K562 (cell line): ENCODE measurements around the gene DRAXIN. TPM values are rescaled to one million over a fixed set of nuclear protein-coding genes. Genes with fewer than 3 reads are reported as not detected.

Source experiments
- ATAC-seq: fragments of 200-7000 bp; cut with Tn5 transposase; 3 replicates; pipeline ENCODE4 v1.9.1; 2020; ENCODE audit warnings: moderate library complexity
- BruUV-seq: library from RNA; stranded (reverse); fragments of 400-500 nt; replicated peaks from 2 replicates; lab custom pipeline; 2021; lab: Mats Ljungman, UMichigan
- CTCF ChIA-PET: fragments of 300-600 bp; formaldehyde crosslinking; extraction: SDS; loops from one replicate; lab custom pipeline; 2021; ENCODE audit warnings: low intra/inter-chr PET ratio; lab: Yijun Ruan, JAX
- POLR2A ChIA-PET: fragments of 300-600, 350-650 bp; sonication (Branson Sonifier 250); formaldehyde crosslinking; extraction: SDS; loops from one replicate; lab custom pipeline; 2021; ENCODE audit warnings: antibody characterized with exemption, inconsistent platforms; lab: Yijun Ruan, JAX
- DNase-seq, 4 experiments: peaks; one replicate each; pipeline versions ENCODE4 v3.0.0 to v3.0.0-alpha.2; 2011 to 2018; ENCODE audit warnings: low spot score in 3 of 4, mixed read lengths in 3 of 4; ENCODE audit errors: extremely low read depth in 1 of 4
- FAIRE-seq: peaks from 2 replicates; lab custom pipeline; 2011; peaks lifted over from hg19 to GRCh38; lab: Jason Lieb, UNC
- H2AFZ ChIP-seq: 2 replicates; pipeline ENCODE4 v1.6.0; 2011; ENCODE audit warnings: low read depth, low read length, control low read depth, inconsistent platforms
- H3K27ac ChIP-seq: fragments of 200-600 bp; 3 replicates; pipeline ENCODE4 v1.8.0; 2011; ENCODE audit warnings: low read depth, mild to moderate bottlenecking, control low read depth, inconsistent platforms, low read length, moderate library complexity, mixed read lengths; ENCODE audit errors: extremely low read depth
- H3K27me3 ChIP-seq, 2 experiments: fragments of 300-600 bp in 1 of 2; 2 replicates in 1 of 2; 3 replicates in 1 of 2; pipeline versions ENCODE4 v1.6.0 to v1.8.0; 2011; ENCODE audit warnings: inconsistent platforms in 2 of 2, low read length in 2 of 2, mild to moderate bottlenecking in 1 of 2, mixed read lengths in 1 of 2, moderate library complexity in 1 of 2; ENCODE audit not compliant: control insufficient read depth in 2 of 2, insufficient read depth in 2 of 2
- H3K36me3 ChIP-seq: fragments of 300-600 bp; 3 replicates; pipeline ENCODE4 v1.8.0; 2011; ENCODE audit warnings: mild to moderate bottlenecking, low read length, inconsistent platforms; ENCODE audit not compliant: control insufficient read depth, insufficient read depth
- H3K4me1 ChIP-seq, 2 experiments: fragments of 200-600 bp in 1 of 2; replicated peaks in 1 of 2; 2 replicates in 1 of 2; 3 replicates in 1 of 2; pipeline versions ENCODE4 v1.5.1 to v1.8.0; 2011; ENCODE audit warnings: inconsistent platforms in 2 of 2, low read length in 2 of 2, mild to moderate bottlenecking in 1 of 2, mixed read lengths in 1 of 2, moderate library complexity in 1 of 2; ENCODE audit not compliant: control insufficient read depth in 2 of 2, insufficient read depth in 2 of 2
- H3K4me2 ChIP-seq: 2 replicates; pipeline ENCODE4 v1.6.1; 2011; ENCODE audit warnings: low read length, control low read depth, inconsistent platforms, mixed read lengths; ENCODE audit not compliant: insufficient read depth
- H3K4me3 ChIP-seq: fragments of 200-600 bp; sonication (generic), shearing (Covaris generic); 2 replicates; pipeline ENCODE4 v1.5.1; 2016; ENCODE audit warnings: control low read depth, inconsistent platforms
- H3K79me2 ChIP-seq: fragments of 200-600 bp; 3 replicates; pipeline ENCODE4 v1.8.0; 2011; ENCODE audit warnings: low read length, inconsistent platforms; ENCODE audit not compliant: control insufficient read depth, insufficient read depth
- H3K9ac ChIP-seq, 2 experiments: 2 replicates each; pipeline versions ENCODE4 v1.6.0 to v1.6.1; 2011; ENCODE audit warnings: low read depth in 2 of 2, low read length in 2 of 2, control low read depth in 1 of 2, inconsistent platforms in 1 of 2, mild to moderate bottlenecking in 1 of 2, mixed read lengths in 1 of 2; ENCODE audit not compliant: insufficient read depth in 1 of 2
- H3K9me1 ChIP-seq: one replicate; pipeline ENCODE4 v1.6.0; 2011; ENCODE audit warnings: inconsistent platforms, mild to moderate bottlenecking, low read length, moderate library complexity; ENCODE audit not compliant: control insufficient read depth, insufficient read depth
- H3K9me3 ChIP-seq: replicated peaks from 2 replicates; pipeline ENCODE4 v1.5.1; 2011; ENCODE audit warnings: low read depth, low read length, inconsistent platforms; ENCODE audit not compliant: control insufficient read depth, insufficient read depth
- H4K20me1 ChIP-seq: replicated peaks from 2 replicates; pipeline ENCODE4 v1.6.1; 2011; ENCODE audit warnings: low read length, inconsistent platforms, mixed read lengths; ENCODE audit not compliant: control insufficient read depth, insufficient read depth
- ATF7 ChIP-seq: fragments of 450-650 bp; IDR thresholded peaks from 2 replicates; pipeline ENCODE4 v1.7.1; 2014; ENCODE audit warnings: mild to moderate bottlenecking, moderate library complexity
- CUX1 ChIP-seq: fragments of 200-800 bp; sonication (Bioruptor generic); IDR thresholded peaks from 2 replicates; pipeline ENCODE4 v1.6.1; 2016; ENCODE audit warnings: missing genetic modification characterization, missing compliant biosample characterization
- KAT8 ChIP-seq: fragments of 450-650 bp; IDR thresholded peaks from 2 replicates; pipeline ENCODE4 v1.6.1; 2016; ENCODE audit warnings: low read depth, mild to moderate bottlenecking
- RBM25 ChIP-seq: fragments of 200-400 bp; formaldehyde crosslinking; IDR thresholded peaks from 2 replicates; pipeline ENCODE4 v1.6.1; 2018; ENCODE audit warnings: low read length, low read depth, moderate library complexity; ENCODE audit not compliant: severe bottlenecking
- SETDB1 ChIP-seq: IDR thresholded peaks from one replicate; pipeline ENCODE4 v1.6.1; 2012; ENCODE audit warnings: low read length, control low read depth, inconsistent platforms
- SMAD4 ChIP-seq: fragments of 250-450 bp; sonication (Bioruptor Pico); conservative IDR thresholded peaks from 2 replicates; pipeline ENCODE4 v1.8.0; 2021; ENCODE audit warnings: inconsistent platforms, mild to moderate bottlenecking, moderate library complexity
- YBX1 ChIP-seq: fragments of 450-650 bp; IDR thresholded peaks from 2 replicates; pipeline ENCODE4 v1.7.1; 2016; ENCODE audit warnings: mild to moderate bottlenecking
- WGBS: fragments of 100-300 bp; shearing (Covaris generic); methylation state at CpG from one replicate; pipeline ENCODE4 v1.1.6; 2016; ENCODE audit warnings: low coverage, mixed read lengths; ENCODE audit not compliant: insufficient coverage; ENCODE audit errors: missing lambda C conversion rate; 5-methylcytosine and 5-hydroxymethylcytosine counted together
- in situ Hi-C: fragments of 300-500 bp; cut with MboI; formaldehyde crosslinking; loops from 4 replicates; pipeline ENCODE4 v1.15.0; 2018; ENCODE audit warnings: inconsistent platforms, mixed read lengths
- intact Hi-C: fragments of 100-400 bp; cut with micrococcal nuclease; formaldehyde crosslinking; loops from 2 replicates; pipeline ENCODE4 v1.14.2; 2022
- polyA plus RNA-seq, 8 experiments: library from polyadenylated mRNA; depleted of rRNA in 4 of 8; stranded (reverse) in 5 of 8; unstranded in 3 of 8; fragments of >200 nt; fragmentation: Nextera tagmentation in 2 of 8; fragmentation: Illumina TruSeq in 1 of 8; extraction: Ambion mirVana in 2 of 8; extraction: Trizol in 1 of 8; gene quantifications; 2 replicates each; pipeline versions ENCODE4 v1.2.1 to v1.2.3, GENCODE V29; 2011 to 2014; ENCODE audit warnings: inconsistent platforms in 1 of 8, missing spikeins in 1 of 8
- total RNA-seq, 7 experiments: library from RNA; depleted of rRNA in 6 of 7; stranded (reverse); fragments of >200 nt in 6 of 7; fragmentation: Illumina TruSeq in 2 of 7; extraction: Trizol in 2 of 7; gene quantifications; 2 replicates each; pipeline versions ENCODE4 v1.2.1 to v1.2.3, GENCODE V29; 2011 to 2021; ENCODE audit warnings: low replicate concordance in 1 of 7

The DRAXIN gene
- total and polyA plus RNA-seq, 9 of the 15 experiments (the other 6 are each of a cell fraction or from before 2014, with no cell fraction given), result 0.01 to 0.04 (median 0.01) TPM; not detected in 6

- in situ Hi-C loops, result no loop called here
- 33% methylated on average over 2 of the region's 2 CpGs for WGBS
- Histone ChIP-seq H2AFZ (no peak overlapping the region), H3K9me1 (no peaks in the 10 kb centered on the region), H3K79me2 (no peaks in the 10 kb centered on the region), H3K27ac (no peak overlapping the region), H3K4me1 (peaks cover 11 to 23% of the 10 kb centered on the region in 2 experiments; a peak in 4 of 5 replicates), H3K4me2 (no peak overlapping the region), H3K4me3 (no peak overlapping the region), H3K27me3 (no peaks in the 10 kb centered on the region), H3K9ac (no peak overlapping the region), H4K20me1 (no peaks in the 10 kb centered on the region), H3K36me3 (no peaks in the 10 kb centered on the region), H3K9me3 (no peaks in the 10 kb centered on the region)
- BruUV-seq, result no TSS peak
- TF ChIP-seq RBM25 (peak; percentile 21), KAT8 (no peak)
- DNase-seq (no peak), ATAC-seq (no peak), FAIRE-seq (no peak)
- intact Hi-C loops, result loop anchor here (10.0 kb wide), 1 partner anchor 688 kb away; no protein-coding TSS in a partner anchor
- ChIA-PET POLR2A (interaction anchor here (0.7 to 2.6 kb wide), 7 partner anchors 15 to 186 kb away, joined by 3 to 10 read pairs (median 7); partner anchors contain the start of gene FBXO6), CTCF (interaction anchor here (0.7 to 3.7 kb wide), 3 partner anchors 73 to 435 kb away, joined by 3 to 52 read pairs (median 3); no protein-coding TSS in a partner anchor)
Observed at GRCh38 chr1:11722538-11722937, 31.0 kb downstream of the DRAXIN start.

DNA sequence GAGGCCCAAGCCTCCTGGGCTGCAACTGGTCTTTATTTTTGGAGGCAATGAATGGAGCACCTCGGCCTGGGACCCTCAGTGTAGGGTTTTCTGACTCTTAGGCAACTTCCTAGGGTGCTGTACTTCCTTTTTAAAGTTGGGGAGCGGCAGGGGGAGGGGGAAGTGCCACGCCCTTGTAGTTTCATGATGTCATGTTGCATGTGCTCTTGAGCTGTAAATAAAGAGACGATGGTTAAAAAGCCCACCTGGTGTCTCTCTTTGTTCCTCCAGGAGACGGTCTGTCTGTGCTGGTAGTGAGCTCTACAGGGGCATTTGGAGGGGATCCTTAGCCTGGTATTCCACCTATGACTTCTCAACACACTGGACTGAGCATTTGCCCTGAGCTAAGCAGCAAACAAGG, 34.1 kb downstream of the DRAXIN start:
- intact Hi-C loops, result loop anchor here (10.0 kb wide), 1 partner anchor 691 kb away; no protein-coding TSS in a partner anchor
- DNase-seq (no peak), ATAC-seq (peak; percentile 29), FAIRE-seq (no peak)
- Histone ChIP-seq H3K4me1 (peaks cover 25 to 33% of the 10 kb centered on the region in 2 experiments), H3K9ac (no peak overlapping the region; a peak in 1 of 4 replicates), H3K27ac (no peak overlapping the region), H4K20me1 (no peaks in the 10 kb centered on the region), H3K9me1 (peaks cover 5% of the 10 kb centered on the region), H2AFZ (peak overlapping the region; percentile 35), H3K4me2 (no peak overlapping the region), H3K36me3 (no peaks in the 10 kb centered on the region), H3K9me3 (no peaks in the 10 kb centered on the region), H3K4me3 (no peak overlapping the region), H3K79me2 (no peaks in the 10 kb centered on the region), H3K27me3 (no peaks in the 10 kb centered on the region)
- ChIA-PET POLR2A (interaction anchor here (0.5 to 2.7 kb wide), 7 partner anchors 16 to 183 kb away, joined by 3 to 12 read pairs (median 4); no protein-coding TSS in a partner anchor), CTCF (no interaction called here)
- in situ Hi-C loops, result no loop called here
- no TSS peak for BruUV-seq
- 30% methylated on average over 5 of the region's 5 CpGs for WGBS
- TF ChIP-seq SMAD4 (CRISPR knock-in tag), result 0 out of 2 replicates have a peak, but pooled peaks have one; percentile 36
- TF ChIP-seq CUX1, result no peak
- TF ChIP-seq SETDB1, result no peak
- TF ChIP-seq ATF7, result peak; percentile 80
- no peak for TF ChIP-seq YBX1
